Upper lobe of left lung (tissue), 6 donors: ENCODE measurements around the gene TTI1. TPM values are rescaled to one million over a fixed set of nuclear protein-coding genes. Genes with fewer than 3 reads are reported as not detected.

ENCODE experiments used
- ATAC-seq, 2 donors: fragments of 200-7000 bp; cut with Tn5 transposase; one replicate each; pipeline ENCODE4 v1.9.1; 2022; ENCODE audit warnings: mild to moderate bottlenecking in 2 of 2, moderate library complexity in 2 of 2; ENCODE audit not compliant: low FRiP score in 2 of 2
- DNase-seq, 2 donors: peaks; one replicate each; pipeline ENCODE4 v3.0.0-alpha.2; 2019 to 2020
- H3K27ac ChIP-seq, 4 donors: fragments of 200-600 bp; sonication (generic); one replicate each; pipeline ENCODE4 v1.5.1; 2016 to 2019
- H3K27me3 ChIP-seq, 4 donors: fragments of 200-600 bp; sonication (generic); one replicate each; pipeline ENCODE4 v1.5.1; 2017 to 2019
- H3K36me3 ChIP-seq, 4 donors: fragments of 200-600 bp; sonication (generic); one replicate each; pipeline ENCODE4 v1.5.1; 2016 to 2019
- H3K4me1 ChIP-seq, 4 donors: fragments of 200-600 bp; sonication (generic); one replicate each; pipeline ENCODE4 v1.5.1; 2018 to 2019
- H3K4me3 ChIP-seq, 4 donors: fragments of 200-600 bp; sonication (generic); one replicate each; pipeline ENCODE4 v1.5.1; 2017 to 2019; ENCODE audit warnings: mild to moderate bottlenecking in 2 of 4, moderate library complexity in 1 of 4
- H3K9me3 ChIP-seq, 4 donors: fragments of 200-600 bp; sonication (generic); one replicate each; pipeline ENCODE4 v1.5.1; 2018 to 2019
- CTCF ChIP-seq, 6 experiments: fragments of 450-650 bp in 4 of 6; fragments of 200-600 bp in 2 of 6; sonication (generic) in 2 of 6; IDR thresholded peaks; one replicate each; pipeline ENCODE4 v1.5.1; 2016 to 2019; ENCODE audit warnings: antibody characterized with exemption in 6 of 6
- EP300 ChIP-seq, 4 donors: sonication (generic); formaldehyde crosslinking; IDR thresholded peaks; one replicate each; pipeline ENCODE4 v1.5.1; 2017; ENCODE audit warnings: antibody characterized with exemption in 4 of 4, control low read depth in 2 of 4
- POLR2A ChIP-seq, 4 donors: fragments of 450-650 bp; IDR thresholded peaks; one replicate each; pipeline ENCODE4 v1.5.1; 2016 to 2017; ENCODE audit warnings: antibody characterized with exemption in 4 of 4, mild to moderate bottlenecking in 2 of 4
- POLR2AphosphoS5 ChIP-seq, 2 donors: sonication (generic); formaldehyde crosslinking; IDR thresholded peaks; one replicate each; pipeline ENCODE4 v1.5.1; 2017; ENCODE audit warnings: antibody characterized with exemption in 2 of 2
- WGBS, 2 donors: methylation state at CpG; one replicate each; pipeline ENCODE4 v1.1.5; 2017 to 2018; 5-methylcytosine and 5-hydroxymethylcytosine counted together
- total RNA-seq, 6 donors: library from RNA; depleted of rRNA in 4 of 6; stranded (reverse); fragments of >200 nt in 4 of 6; gene quantifications; one replicate each; pipeline versions ENCODE4 v1.1.0 to v1.2.1, GENCODE V29; 2016 to 2021
- donor health status: DM: no; HTN: no; CAD: no; lungs with moderate emphysema.
- donor health status: DM: no; HTN: yes; CAD: no; lungs with severe emphysema.

Gene TTI1
- total RNA-seq, 6 donors from 2014 or later: 11.2 to 30.4 (median 15.1) TPM

- TF ChIP-seq POLR2A (IDR thresholded peaks at IDR 0.05) (no peak), CTCF (IDR thresholded peaks at IDR 0.05) (no peak), EP300 (IDR thresholded peaks at IDR 0.05) (no peak), POLR2AphosphoS5 (IDR thresholded peaks at IDR 0.05) (no peak)
- no peak for ATAC-seq
- Histone ChIP-seq H3K36me3 (peaks cover 0 to 18% (median 4%) of the 10 kb centered on the region in 4 donors), H3K27me3 (no peaks in the 10 kb centered on the region), H3K4me1 (no peaks in the 10 kb centered on the region), H3K4me3 (no peak overlapping the region), H3K27ac (no peak overlapping the region), H3K9me3 (no peaks in the 10 kb centered on the region)
- 39 to 58% methylated on average over 9 to 12 of the region's 12 CpGs for WGBS, 2 donors
- DNase-seq: no peak
These were observed 55.9 kb downstream of the TTI1 start for GRCh38 chr20:37977338-37977737.

GRCh38 chr20:37976887-37977286, 56.4 kb downstream of the TTI1 start:
- Histone ChIP-seq H3K4me1 (no peaks in the 10 kb centered on the region), H3K4me3 (no peak overlapping the region), H3K27ac (no peak overlapping the region), H3K9me3 (no peaks in the 10 kb centered on the region), H3K27me3 (no peaks in the 10 kb centered on the region), H3K36me3 (peaks cover 0 to 14% (median 2%) of the 10 kb centered on the region in 4 donors)
- WGBS, 2 donors: 58 to 72% methylated on average over 9 to 10 of the region's 10 CpGs
- TF ChIP-seq POLR2A (IDR thresholded peaks at IDR 0.05): no peak
- DNase-seq (no peak), ATAC-seq (no peak)

DNA sequence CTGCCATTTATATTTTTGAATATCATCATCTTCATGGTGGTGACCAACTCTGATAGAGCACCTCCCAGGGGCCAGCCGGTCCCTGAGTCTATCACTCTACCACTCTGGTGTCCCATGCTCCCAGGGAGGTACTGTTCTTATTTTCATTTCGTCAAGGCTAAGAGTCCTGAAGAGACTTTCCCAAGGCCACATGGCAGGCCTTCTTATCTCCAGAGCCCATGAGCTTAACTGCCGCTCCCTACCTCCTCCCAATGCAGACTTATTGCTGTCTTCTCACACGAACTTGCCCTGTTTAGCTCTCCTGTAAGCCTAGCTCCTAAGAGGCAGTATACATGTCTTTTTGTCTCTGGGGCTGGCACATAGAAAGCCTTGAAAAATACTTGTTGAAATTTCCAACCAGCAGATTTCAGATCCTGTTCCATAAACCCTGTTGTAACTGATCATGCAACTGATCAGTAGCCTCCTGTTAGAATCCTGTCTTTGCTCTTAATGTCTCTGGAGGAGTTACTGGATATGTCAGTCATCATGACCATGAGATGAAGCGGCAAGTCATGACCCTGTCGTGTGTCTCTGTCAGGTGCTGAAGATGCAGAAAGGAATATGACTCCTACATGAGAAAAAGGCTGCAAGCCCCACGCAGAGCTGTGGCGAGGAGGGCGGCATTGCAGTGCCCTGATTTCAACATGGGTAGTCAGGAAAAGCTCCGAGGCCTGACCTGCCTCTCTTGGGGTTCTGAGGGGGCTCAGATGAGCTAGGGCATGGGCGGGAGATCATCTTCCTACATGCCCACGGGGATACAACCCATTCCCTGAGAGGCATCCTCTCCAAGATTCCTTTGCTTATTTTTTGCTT, 60.0 kb downstream of the TTI1 start:
- peaks cover 0 to 5% (median 1%) of the 10 kb centered on the region in 4 donors for H3K9me3 ChIP-seq
- no peak for ATAC-seq
- no peaks in the 10 kb centered on the region for H3K27me3 ChIP-seq
- H3K36me3 ChIP-seq: no peaks in the 10 kb centered on the region
- H3K4me3 ChIP-seq: no peak overlapping the region
- no peaks in the 10 kb centered on the region for H3K4me1 ChIP-seq
- DNase-seq: no peak
- 91 to 95% methylated on average over 12 of the region's 12 CpGs for WGBS, 2 donors
- TF ChIP-seq POLR2AphosphoS5 (IDR thresholded peaks at IDR 0.05) (no peak), POLR2A (IDR thresholded peaks at IDR 0.05) (no peak), EP300 (IDR thresholded peaks at IDR 0.05) (no peak), CTCF (IDR thresholded peaks at IDR 0.05) (no peak)
- H3K27ac ChIP-seq: no peak overlapping the region

DNA sequence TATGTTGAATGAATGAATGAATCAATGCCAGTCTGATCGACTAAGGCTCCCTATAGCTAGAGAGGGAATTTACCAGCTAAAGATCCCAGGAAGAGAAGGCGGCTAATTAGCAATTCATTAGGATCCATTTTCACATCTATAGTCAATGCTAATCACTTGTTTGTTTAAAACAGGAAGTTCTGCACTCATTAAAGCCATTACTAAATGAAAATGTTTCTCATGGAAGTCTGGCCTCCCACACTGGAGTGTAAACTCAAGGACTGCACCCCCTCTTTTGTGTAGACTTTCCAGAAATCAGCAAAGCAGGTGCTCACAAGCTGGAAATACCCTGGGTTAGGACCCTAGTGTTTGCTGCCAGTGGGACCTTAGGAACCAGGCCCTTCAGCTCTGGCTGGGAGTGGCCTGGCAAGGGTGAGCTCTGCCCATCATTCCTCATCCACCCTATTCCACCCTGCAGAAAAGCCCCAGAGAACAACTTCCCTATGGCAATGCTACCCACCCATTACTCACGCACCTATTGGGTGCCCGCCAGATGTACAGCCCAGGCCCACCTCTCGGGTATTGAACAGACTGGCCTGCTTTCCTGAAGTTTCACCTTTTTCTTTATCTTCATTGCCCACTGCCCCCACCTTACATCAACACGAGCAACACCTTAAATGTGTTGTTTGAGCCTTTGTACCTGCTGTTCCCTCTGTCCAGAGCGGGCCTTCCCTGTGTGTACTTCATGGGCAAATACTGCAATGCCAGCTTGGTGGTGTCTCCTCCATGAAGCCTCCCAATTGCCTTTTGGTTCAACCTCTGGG, 60.8 kb downstream of the TTI1 start:
- no peak for ATAC-seq
- no peak overlapping the region for H3K4me3 ChIP-seq
- 90 to 94% methylated on average over 7 of the region's 7 CpGs for WGBS, 2 donors
- no peaks in the 10 kb centered on the region for H3K36me3 ChIP-seq
- H3K9me3 ChIP-seq: peaks cover 0 to 5% (median 2%) of the 10 kb centered on the region in 4 donors
- H3K4me1 ChIP-seq: no peaks in the 10 kb centered on the region
- TF ChIP-seq CTCF (IDR thresholded peaks at IDR 0.05) (no peak), POLR2AphosphoS5 (IDR thresholded peaks at IDR 0.05) (no peak), EP300 (IDR thresholded peaks at IDR 0.05) (no peak), POLR2A (IDR thresholded peaks at IDR 0.05) (no peak)
- no peak overlapping the region for H3K27ac ChIP-seq
- H3K27me3 ChIP-seq: no peaks in the 10 kb centered on the region
- no peak for DNase-seq

DNA sequence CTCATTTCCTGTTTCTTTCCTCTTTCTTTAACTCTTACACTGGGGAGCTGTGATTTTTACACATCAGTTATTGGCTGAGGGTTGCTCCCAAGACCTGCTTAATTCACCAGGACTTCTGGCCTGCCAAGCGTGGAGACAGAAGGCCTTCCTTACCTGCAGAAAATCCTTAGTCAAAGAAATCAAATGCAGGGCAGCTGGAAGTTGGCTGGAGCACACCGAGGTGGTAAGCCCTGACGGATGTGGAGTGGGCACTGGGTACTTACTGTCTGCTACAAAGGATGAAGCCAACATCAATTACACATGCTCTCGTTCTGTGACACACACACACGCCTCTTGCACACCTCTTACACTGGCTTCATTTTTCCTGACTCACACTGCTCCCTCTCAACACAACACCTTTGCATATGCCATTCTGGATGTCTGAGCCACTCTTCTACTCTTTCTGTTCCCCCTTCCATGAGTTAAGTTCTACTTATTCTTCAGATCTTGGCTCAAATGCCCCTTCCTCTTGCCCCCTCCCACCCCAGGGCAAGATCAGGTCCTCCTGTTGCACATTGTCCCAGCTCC, 61.6 kb downstream of the TTI1 start:
- Histone ChIP-seq H3K4me3 (no peak overlapping the region), H3K27me3 (no peaks in the 10 kb centered on the region), H3K4me1 (no peaks in the 10 kb centered on the region), H3K9me3 (peaks cover 0 to 5% (median 2%) of the 10 kb centered on the region in 4 donors), H3K36me3 (no peaks in the 10 kb centered on the region), H3K27ac (no peak overlapping the region)
- ATAC-seq: no peak
- no peak for DNase-seq
- TF ChIP-seq POLR2AphosphoS5 (IDR thresholded peaks at IDR 0.05) (no peak), POLR2A (IDR thresholded peaks at IDR 0.05) (no peak), CTCF (IDR thresholded peaks at IDR 0.05) (no peak), EP300 (IDR thresholded peaks at IDR 0.05) (no peak)
- 90 to 97% methylated on average over 5 of the region's 5 CpGs for WGBS, 2 donors
